GM13976 (cell line): Measurements from ENCODE around the gene DDOST.
"Not testable (repeated sequence)": the region's sequence is repeated elsewhere in the genome, so short reads cannot be mapped to it uniquely, and the experiment has no call there.

Source experiments
- DNase-seq: peaks from one replicate; pipeline ENCODE4 v3.0.0; 2012; ENCODE audit warnings: low spot score
- in situ Hi-C: fragments of 300-500 bp; cut with MboI; formaldehyde crosslinking; loops from one replicate; pipeline ENCODE4 v1.12.0; 2022; ENCODE audit warnings: low sequenced_read_pairs, mixed read lengths, inconsistent platforms; ENCODE audit not compliant: unreplicated experiment
- TF ChIP-seq, protein P1 (sequence below): IDR thresholded peaks from 2 replicates; pipeline ENCODE4 v1.5.1; 2012; ENCODE audit warnings: borderline replicate concordance, mild to moderate bottlenecking; ENCODE audit not compliant: insufficient read depth; ENCODE audit errors: extremely low read depth, missing control alignments, control extremely low read depth

The DDOST gene

DNA sequence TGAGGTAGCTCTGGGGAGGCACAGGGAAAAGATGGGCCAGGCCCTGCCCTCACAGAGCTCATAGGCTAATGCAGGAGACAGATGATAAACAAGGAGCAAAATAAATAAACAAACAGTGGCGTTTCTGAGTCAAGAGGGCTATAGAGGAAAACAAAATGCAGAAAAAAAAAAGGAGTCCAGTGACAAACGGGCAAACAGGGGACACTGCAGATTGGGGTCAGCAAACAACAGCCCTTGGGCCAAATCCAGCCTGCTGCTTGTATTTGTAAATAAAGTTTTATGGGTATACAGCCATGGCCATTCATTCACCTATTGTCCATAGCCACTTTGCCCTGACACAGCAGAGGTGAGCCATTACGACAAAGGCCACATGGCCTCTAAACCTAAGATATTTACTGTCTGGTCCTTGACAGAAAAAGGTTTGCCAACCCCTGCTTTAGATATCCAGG, 47.0 kb downstream of the DDOST start:
- DNase-seq = no peak
- in situ Hi-C loops = no loop called here
- TF ChIP-seq, protein P1, sequence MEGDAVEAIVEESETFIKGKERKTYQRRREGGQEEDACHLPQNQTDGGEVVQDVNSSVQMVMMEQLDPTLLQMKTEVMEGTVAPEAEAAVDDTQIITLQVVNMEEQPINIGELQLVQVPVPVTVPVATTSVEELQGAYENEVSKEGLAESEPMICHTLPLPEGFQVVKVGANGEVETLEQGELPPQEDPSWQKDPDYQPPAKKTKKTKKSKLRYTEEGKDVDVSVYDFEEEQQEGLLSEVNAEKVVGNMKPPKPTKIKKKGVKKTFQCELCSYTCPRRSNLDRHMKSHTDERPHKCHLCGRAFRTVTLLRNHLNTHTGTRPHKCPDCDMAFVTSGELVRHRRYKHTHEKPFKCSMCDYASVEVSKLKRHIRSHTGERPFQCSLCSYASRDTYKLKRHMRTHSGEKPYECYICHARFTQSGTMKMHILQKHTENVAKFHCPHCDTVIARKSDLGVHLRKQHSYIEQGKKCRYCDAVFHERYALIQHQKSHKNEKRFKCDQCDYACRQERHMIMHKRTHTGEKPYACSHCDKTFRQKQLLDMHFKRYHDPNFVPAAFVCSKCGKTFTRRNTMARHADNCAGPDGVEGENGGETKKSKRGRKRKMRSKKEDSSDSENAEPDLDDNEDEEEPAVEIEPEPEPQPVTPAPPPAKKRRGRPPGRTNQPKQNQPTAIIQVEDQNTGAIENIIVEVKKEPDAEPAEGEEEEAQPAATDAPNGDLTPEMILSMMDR = no peak

DNA sequence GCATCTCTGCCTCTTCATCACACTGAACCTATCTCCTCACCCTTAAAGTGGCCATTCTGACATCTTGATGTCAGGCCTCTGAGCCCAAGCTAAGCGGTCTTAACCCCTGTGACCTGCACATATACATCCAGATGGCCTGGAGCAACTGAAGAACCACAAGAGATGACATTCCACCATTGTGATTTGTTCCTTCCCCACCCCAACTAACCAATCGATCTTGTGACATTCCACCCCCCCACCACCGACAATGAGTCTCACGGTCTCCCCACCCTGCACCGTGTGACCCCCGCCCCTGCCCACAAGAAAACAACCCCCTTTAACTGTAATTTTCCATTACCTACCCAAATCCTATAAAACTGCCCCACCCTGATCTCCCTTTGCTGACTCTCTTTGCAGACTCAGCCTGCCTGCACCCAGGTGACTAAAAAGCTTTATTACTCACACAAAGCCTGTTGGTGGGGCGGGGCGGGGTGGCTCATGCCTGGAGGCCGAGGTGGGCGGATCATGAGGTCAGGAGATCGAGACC, 48.9 kb downstream of the DDOST start:
- in situ Hi-C loops = no loop called here
- no peak for DNase-seq
- TF ChIP-seq, protein P1 = no peak

DNA sequence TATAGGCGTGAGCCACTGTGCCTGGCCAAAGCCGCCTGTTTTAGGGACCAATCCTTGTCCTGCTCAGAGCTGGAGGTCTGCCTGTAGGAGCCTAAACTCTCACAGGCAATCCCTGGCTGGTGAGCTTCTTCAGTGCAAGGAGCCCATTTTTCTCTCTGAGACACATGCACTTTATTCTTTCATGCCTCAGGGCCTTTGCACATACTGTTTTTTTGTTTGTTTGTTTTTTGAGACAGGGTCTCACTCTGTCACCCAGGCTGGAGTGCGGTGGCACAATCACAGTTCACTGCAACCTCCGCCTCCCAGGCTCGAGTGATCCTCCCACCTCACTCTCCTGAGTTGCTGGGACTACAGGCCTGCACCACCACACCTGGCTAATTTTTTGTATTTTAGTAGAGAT, 49.5 kb downstream of the DDOST start:
- TF ChIP-seq, protein P1 = no peak
- in situ Hi-C loops = no loop called here
- DNase-seq = no peak

DNA sequence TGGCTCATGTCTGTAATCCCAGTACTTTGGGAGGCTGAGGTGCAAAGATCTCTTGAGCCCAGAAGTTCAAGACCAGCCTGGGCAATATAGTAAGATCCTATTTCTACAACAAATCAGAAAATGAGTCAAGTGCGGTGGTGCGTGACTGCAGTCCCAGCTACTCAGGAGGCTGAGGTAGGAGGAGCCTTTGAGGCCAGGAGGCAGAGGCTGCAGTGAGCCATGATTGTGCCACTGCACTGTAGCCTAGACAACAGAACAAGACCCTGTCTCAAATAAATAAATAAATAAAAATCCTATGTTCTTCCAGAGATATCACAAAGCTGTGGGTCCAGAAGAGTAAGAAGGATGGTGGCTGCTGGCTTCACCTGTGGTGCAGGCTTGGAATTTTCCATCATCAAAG, 50.2 kb downstream of the DDOST start:
- TF ChIP-seq, protein P1 = no peak
- in situ Hi-C loops = no loop called here
- no peak for DNase-seq

DNA sequence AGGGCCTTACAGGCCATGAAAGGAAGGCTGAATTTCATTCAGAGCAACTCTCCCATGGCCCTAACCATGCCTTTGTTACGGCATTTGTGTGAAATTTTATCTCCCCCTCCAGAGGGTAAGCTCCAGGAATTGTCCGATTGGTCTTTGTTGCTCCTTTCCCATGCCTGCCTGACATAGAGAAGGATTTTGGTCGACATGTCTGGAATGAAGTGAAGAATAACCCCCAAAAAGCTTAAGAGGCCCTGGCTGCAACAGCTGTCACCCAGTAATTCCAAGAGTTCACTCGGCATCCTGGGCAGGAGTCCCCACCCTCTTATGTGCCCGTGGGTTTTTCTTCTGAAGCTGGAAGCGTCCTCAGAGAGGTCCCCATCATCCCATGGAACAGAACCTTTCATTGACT, 51.6 kb downstream of the DDOST start:
- in situ Hi-C loops = no loop called here
- TF ChIP-seq, protein P1 = no peak
- no peak for DNase-seq

DNA sequence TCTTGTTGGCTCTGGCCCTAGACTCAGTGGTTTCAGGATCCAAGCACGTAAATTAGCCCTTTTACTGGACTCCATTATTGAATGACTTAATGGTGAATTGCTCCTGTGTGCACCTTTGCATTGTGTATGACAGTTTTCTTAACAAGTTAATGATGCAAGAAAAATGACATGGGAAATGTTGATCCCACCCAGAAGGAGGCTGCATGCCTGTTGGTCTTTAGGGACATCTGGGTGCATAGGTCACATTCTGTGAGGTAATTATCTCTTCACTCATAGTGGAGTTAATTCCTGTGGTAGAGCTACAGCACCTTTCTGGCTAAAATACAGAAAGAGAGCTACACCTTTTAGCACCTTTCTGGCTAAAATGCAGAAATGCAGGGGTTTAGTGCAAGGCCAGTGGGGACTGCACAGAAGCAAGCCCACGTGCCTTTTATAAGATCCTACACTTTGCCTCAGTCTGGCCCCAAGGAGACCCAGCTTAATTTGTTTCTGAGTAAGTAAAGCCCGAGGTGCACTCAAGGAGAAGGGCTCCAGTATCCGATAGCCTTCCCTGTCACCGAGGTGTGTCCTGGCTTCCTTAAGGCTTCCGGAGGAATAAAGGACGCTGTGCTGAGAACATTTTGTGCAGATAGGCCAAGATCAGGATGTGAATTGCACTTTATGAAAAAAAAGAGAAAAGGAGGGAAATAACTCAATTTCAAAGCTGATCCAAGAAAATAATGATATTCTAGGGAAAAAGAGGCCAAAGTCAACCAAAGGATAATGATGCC, 54.2 kb downstream of the DDOST start:
- DNase-seq, in situ Hi-C loops: not testable (repeated sequence)

DNA sequence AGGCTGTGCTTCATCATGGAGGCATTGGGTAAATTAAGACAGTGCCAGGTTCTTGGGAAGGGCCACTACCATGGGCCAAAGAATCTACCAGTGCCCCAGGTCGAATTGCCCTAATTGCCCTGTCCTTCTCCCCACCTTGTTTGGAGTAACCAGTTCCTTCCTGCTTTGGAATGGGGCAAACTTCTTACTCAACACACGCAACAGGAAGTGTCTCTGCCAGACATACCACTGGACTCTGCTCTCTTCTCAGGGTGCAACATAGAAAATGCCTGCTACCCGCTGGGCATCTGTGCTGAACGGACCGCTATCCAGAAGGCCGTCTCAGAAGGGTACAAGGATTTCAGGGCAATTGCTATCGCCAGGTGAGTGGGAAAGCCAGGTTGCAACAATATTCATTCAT, 56.5 kb downstream of the DDOST start:
- TF ChIP-seq, protein P1 = no peak
- DNase-seq = no peak
- in situ Hi-C loops = no loop called here
